Neural cell (in vitro differentiated cells): Measurements from ENCODE around the gene EEF1AKMT3.

Experiments used
- EP300 ChIP-seq: fragments of 450-650 bp; conservative IDR thresholded peaks from 2 replicates; pipeline ENCODE4 v1.6.1; 2014; ENCODE audit warnings: antibody characterized with exemption, mild to moderate bottlenecking, moderate library complexity; ENCODE audit not compliant: poor library complexity, severe bottlenecking
- EZH2 ChIP-seq: fragments of 200-600, 300-800 bp; shearing (Covaris generic), sonication (generic); IDR thresholded peaks from 2 replicates; pipeline ENCODE4 v1.6.1; 2014; ENCODE audit warnings: antibody characterized with exemption, low read length, borderline replicate concordance, mild to moderate bottlenecking; ENCODE audit not compliant: insufficient read depth, poor library complexity, severe bottlenecking
- POLR2AphosphoS5 ChIP-seq: IDR thresholded peaks from 2 replicates; pipeline ENCODE4 v1.6.1; 2012
- RAD21 ChIP-seq: fragments of 450-650 bp; conservative IDR thresholded peaks from 2 replicates; pipeline ENCODE4 v1.6.1; 2014; ENCODE audit warnings: antibody characterized with exemption, mild to moderate bottlenecking, moderate library complexity
- TAF1 ChIP-seq: IDR thresholded peaks from 2 replicates; pipeline ENCODE4 v1.6.1; 2012; ENCODE audit warnings: low read depth
- TF ChIP-seq, protein P1 (sequence below): IDR thresholded peaks from 2 replicates; pipeline ENCODE4 v1.6.1; 2012; ENCODE audit warnings: borderline replicate concordance
- TF ChIP-seq, protein P2 (sequence below): fragments of 450-650 bp; IDR thresholded peaks from 2 replicates; pipeline ENCODE4 v1.5.1; 2014; ENCODE audit warnings: antibody characterized with exemption, mild to moderate bottlenecking, moderate library complexity; ENCODE audit not compliant: poor library complexity, severe bottlenecking

DNA sequence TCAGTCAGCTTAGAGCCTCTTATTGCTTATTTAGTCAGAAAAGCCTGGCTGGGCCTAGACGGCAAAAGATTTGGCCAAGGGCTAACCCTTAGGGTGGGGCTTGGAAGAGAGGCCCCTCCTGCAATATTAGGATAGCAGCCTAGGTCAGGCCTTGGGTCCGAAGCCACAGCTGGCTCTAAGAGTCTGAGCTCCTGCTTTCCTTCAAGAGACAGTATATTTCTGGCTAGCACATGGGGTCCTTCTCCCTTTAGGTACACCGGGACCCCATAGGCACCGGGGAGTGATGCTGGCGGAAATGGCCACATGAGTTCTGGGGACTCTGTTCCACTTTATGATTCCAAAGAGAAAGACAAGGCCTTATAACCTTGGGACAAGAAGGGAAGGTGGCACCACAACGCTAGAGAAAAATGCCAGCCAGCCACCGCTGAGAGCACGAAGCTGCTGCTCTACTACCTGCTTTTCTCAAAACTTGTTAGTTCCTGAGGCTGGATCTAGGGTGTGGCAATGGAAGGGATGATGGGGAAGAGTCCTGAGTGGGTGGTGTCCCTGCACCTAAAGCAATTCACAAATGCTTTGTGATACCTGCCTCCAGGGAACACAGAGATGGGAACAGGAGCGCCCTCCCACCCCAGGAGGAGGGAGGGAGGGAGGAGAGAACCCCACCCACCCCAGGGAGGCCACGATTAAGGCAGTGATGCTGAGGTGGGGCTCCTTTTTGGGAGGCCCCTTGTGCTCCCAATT, 49.2 kb downstream of the EEF1AKMT3 start:
- TF ChIP-seq, protein P1, sequence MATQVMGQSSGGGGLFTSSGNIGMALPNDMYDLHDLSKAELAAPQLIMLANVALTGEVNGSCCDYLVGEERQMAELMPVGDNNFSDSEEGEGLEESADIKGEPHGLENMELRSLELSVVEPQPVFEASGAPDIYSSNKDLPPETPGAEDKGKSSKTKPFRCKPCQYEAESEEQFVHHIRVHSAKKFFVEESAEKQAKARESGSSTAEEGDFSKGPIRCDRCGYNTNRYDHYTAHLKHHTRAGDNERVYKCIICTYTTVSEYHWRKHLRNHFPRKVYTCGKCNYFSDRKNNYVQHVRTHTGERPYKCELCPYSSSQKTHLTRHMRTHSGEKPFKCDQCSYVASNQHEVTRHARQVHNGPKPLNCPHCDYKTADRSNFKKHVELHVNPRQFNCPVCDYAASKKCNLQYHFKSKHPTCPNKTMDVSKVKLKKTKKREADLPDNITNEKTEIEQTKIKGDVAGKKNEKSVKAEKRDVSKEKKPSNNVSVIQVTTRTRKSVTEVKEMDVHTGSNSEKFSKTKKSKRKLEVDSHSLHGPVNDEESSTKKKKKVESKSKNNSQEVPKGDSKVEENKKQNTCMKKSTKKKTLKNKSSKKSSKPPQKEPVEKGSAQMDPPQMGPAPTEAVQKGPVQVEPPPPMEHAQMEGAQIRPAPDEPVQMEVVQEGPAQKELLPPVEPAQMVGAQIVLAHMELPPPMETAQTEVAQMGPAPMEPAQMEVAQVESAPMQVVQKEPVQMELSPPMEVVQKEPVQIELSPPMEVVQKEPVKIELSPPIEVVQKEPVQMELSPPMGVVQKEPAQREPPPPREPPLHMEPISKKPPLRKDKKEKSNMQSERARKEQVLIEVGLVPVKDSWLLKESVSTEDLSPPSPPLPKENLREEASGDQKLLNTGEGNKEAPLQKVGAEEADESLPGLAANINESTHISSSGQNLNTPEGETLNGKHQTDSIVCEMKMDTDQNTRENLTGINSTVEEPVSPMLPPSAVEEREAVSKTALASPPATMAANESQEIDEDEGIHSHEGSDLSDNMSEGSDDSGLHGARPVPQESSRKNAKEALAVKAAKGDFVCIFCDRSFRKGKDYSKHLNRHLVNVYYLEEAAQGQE: no peak
- TF ChIP-seq EP300: no peak
- TF ChIP-seq, protein P2, sequence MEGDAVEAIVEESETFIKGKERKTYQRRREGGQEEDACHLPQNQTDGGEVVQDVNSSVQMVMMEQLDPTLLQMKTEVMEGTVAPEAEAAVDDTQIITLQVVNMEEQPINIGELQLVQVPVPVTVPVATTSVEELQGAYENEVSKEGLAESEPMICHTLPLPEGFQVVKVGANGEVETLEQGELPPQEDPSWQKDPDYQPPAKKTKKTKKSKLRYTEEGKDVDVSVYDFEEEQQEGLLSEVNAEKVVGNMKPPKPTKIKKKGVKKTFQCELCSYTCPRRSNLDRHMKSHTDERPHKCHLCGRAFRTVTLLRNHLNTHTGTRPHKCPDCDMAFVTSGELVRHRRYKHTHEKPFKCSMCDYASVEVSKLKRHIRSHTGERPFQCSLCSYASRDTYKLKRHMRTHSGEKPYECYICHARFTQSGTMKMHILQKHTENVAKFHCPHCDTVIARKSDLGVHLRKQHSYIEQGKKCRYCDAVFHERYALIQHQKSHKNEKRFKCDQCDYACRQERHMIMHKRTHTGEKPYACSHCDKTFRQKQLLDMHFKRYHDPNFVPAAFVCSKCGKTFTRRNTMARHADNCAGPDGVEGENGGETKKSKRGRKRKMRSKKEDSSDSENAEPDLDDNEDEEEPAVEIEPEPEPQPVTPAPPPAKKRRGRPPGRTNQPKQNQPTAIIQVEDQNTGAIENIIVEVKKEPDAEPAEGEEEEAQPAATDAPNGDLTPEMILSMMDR: no peak
- TF ChIP-seq RAD21: no peak
- TF ChIP-seq EZH2: no peak
- TF ChIP-seq TAF1: no peak
- no peak for TF ChIP-seq POLR2AphosphoS5
